DND-41 (cell line): ENCODE results near the gene HECW1.
"Not testable (repeated sequence)": the region's sequence is repeated elsewhere in the genome, so short reads cannot be mapped to it uniquely, and the experiment has no call there.

Experiments used
- EZH2 ChIP-seq: IDR thresholded peaks from 3 replicates; pipeline ENCODE4 v1.6.1; 2012; ENCODE audit warnings: borderline replicate concordance, low read depth, mild to moderate bottlenecking, moderate library complexity, low read length, inconsistent platforms; ENCODE audit not compliant: severe bottlenecking
- TF ChIP-seq, protein P1 (sequence below): IDR thresholded peaks from 2 replicates; pipeline ENCODE4 v1.5.1; 2012; ENCODE audit warnings: borderline replicate concordance, low read length, moderate library complexity, mild to moderate bottlenecking; ENCODE audit not compliant: poor library complexity, severe bottlenecking; ENCODE audit errors: extremely low read depth

DNA sequence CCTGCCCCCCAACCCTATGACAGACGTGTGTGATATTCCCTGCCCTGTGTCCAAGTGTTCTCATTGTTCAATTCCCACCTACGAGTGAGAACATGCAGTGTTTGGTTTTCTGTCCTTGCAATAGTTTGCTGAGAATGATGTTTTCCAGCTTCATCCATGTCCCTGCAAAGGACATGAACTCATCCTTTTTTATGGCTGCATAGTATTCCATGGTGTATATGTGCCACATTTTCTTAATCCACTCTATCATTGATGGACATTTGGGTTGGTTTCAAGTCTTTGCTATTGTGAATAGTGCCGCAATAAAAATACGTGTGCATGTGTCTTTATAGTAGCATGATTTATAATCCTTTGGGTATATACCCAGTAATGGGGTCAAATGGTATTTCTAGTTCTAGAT is 231.0 kb downstream of the HECW1 start:
- TF ChIP-seq, protein P1, sequence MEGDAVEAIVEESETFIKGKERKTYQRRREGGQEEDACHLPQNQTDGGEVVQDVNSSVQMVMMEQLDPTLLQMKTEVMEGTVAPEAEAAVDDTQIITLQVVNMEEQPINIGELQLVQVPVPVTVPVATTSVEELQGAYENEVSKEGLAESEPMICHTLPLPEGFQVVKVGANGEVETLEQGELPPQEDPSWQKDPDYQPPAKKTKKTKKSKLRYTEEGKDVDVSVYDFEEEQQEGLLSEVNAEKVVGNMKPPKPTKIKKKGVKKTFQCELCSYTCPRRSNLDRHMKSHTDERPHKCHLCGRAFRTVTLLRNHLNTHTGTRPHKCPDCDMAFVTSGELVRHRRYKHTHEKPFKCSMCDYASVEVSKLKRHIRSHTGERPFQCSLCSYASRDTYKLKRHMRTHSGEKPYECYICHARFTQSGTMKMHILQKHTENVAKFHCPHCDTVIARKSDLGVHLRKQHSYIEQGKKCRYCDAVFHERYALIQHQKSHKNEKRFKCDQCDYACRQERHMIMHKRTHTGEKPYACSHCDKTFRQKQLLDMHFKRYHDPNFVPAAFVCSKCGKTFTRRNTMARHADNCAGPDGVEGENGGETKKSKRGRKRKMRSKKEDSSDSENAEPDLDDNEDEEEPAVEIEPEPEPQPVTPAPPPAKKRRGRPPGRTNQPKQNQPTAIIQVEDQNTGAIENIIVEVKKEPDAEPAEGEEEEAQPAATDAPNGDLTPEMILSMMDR = not testable (repeated sequence)
- TF ChIP-seq EZH2 = not testable (repeated sequence)
